NB4 (cell line): ENCODE measurements around the gene SSBP3.

Source experiments
- DNase-seq: peaks from one replicate; pipeline ENCODE4 v3.0.0; 2010; ENCODE audit warnings: low read depth
- H3K4me3 ChIP-seq: one replicate; pipeline ENCODE4 v1.5.1; 2011; ENCODE audit warnings: mild to moderate bottlenecking, low read depth, low read length, moderate library complexity
- MAX ChIP-seq: IDR thresholded peaks from 2 replicates; pipeline ENCODE4 v1.6.1; 2011; ENCODE audit warnings: low read depth, low read length
- MYC ChIP-seq: IDR thresholded peaks from 2 replicates; pipeline ENCODE4 v1.6.1; 2011; ENCODE audit warnings: low read depth, low read length
- POLR2A ChIP-seq: IDR thresholded peaks from 2 replicates; pipeline ENCODE4 v1.6.1; 2011; ENCODE audit warnings: mild to moderate bottlenecking; ENCODE audit not compliant: insufficient read length; ENCODE audit errors: extremely low read depth
- TF ChIP-seq, protein P1 (sequence below): IDR thresholded peaks from one replicate; pipeline ENCODE4 v1.5.1; 2012; ENCODE audit warnings: low read depth, low read length

SSBP3 gene

GRCh38 chr1:54280651-54281050 is 125.5 kb downstream of the SSBP3 start:
- TF ChIP-seq MAX: no peak
- TF ChIP-seq, protein P1, sequence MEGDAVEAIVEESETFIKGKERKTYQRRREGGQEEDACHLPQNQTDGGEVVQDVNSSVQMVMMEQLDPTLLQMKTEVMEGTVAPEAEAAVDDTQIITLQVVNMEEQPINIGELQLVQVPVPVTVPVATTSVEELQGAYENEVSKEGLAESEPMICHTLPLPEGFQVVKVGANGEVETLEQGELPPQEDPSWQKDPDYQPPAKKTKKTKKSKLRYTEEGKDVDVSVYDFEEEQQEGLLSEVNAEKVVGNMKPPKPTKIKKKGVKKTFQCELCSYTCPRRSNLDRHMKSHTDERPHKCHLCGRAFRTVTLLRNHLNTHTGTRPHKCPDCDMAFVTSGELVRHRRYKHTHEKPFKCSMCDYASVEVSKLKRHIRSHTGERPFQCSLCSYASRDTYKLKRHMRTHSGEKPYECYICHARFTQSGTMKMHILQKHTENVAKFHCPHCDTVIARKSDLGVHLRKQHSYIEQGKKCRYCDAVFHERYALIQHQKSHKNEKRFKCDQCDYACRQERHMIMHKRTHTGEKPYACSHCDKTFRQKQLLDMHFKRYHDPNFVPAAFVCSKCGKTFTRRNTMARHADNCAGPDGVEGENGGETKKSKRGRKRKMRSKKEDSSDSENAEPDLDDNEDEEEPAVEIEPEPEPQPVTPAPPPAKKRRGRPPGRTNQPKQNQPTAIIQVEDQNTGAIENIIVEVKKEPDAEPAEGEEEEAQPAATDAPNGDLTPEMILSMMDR: no peak
- TF ChIP-seq POLR2A: no peak
- no peak for TF ChIP-seq MYC
- H3K4me3 ChIP-seq: no peak overlapping the region
- DNase-seq: no peak

DNA sequence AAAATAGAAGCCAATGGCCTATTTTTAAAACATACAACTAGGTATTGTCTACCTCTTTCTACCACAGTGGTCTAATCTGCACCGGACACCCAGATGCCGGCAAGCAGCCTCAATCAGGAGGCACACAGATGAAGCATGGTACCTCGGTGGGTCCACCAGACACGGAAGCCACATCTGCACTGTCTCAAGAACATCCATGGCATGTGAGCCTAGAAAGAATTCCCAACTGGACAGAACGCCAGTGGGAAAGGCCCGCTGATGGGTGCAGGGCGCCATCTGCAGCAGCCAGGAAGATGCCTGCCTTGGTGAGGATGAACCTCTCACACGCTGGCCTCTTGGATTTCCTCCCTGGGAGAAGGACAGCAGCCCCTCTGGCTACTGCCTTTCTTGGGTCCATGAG is 126.7 kb downstream of the SSBP3 start:
- DNase-seq: no peak
- no peak for TF ChIP-seq POLR2A
- TF ChIP-seq MAX: no peak
- TF ChIP-seq, protein P1: no peak
- TF ChIP-seq MYC: no peak
- no peak overlapping the region for H3K4me3 ChIP-seq

GRCh38 chr1:54278941-54279422 is 127.2 kb downstream of the SSBP3 start:
- no peak for TF ChIP-seq POLR2A
- no peak for DNase-seq

GRCh38 chr1:54277451-54278341 is 128.5 kb downstream of the SSBP3 start:
- H3K4me3 ChIP-seq: no peak overlapping the region
- DNase-seq: no peak
- TF ChIP-seq POLR2A: no peak
- TF ChIP-seq, protein P1: no peak
- no peak for TF ChIP-seq MYC
- TF ChIP-seq MAX: no peak

More at GRCh38 chr1:54278941-54279422, 127.2 kb downstream of the SSBP3 start:
- H3K4me3 ChIP-seq: no peak overlapping the region

DNA sequence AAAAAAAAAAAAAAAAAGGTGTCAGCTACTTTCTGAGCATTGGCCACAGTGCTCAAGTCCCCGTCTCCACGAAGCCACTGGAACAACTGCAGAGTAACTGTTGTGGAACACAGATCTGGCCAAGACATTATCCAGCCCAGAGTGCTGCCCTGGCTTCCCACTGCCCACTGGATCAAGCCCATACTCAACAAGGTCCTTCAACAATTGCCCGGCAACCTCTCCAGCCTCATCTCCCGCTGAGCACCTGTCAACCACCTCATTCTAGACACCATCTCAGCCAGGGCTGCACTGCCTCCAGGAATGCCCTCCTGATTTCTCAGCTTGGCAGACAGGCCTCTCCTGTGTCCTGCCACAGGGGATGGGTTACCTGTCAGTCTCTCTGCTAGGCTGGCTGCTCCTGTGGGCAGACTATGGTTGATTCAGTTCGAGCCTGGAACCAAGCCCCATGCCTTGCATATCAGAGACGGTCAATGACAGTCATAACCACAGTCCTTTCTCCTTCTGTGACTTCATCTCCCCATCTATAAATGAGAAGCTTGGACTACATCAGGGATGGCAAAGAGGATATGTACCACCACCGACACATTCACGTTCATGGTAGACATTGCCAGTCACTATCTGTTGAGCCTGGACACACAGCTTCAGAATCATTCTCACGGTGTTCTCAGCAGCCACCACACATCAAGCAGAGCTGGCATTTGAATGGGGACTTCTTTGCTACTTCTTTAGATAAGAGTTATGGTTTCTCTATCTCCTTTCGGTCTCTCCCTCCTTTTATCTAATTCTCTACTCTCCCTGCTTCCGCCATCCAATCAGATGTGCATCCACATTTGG is 129.4 kb downstream of the SSBP3 start:
- DNase-seq: no peak
- H3K4me3 ChIP-seq: no peak overlapping the region
- no peak for TF ChIP-seq MAX
- TF ChIP-seq POLR2A: no peak
- TF ChIP-seq MYC: no peak
- TF ChIP-seq, protein P1: no peak

DNA sequence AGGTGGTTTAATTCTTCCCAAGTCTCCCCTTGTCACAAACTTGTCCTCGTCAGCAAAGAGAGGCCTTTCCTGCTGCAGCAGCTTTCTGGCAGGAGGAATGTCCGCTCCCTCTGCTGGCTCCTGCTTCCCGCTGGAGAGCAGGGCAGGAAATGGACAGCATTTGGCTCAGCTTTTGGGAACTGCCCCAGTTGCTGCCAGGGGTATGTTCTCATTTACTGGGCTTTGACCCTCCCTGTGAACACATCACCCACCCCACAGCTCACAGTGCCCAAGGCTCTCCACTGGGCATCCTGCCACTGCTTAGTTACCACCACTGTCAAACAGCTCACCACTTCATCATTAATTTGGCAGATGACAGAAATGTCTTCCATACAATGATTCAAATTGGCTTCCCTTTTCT is 130.8 kb downstream of the SSBP3 start:
- TF ChIP-seq POLR2A: no peak
- TF ChIP-seq, protein P1: no peak
- no peak for TF ChIP-seq MAX
- no peak for TF ChIP-seq MYC
- no peak overlapping the region for H3K4me3 ChIP-seq
- DNase-seq: no peak
